ENCODE measurements around the gene VWC2L.

VWC2L gene

GRCh38 chr2:214587442-214587841 is 176.6 kb downstream of the VWC2L start:
- DNase-seq (ENCODE audit: low read depth in 2 of 2), result no peak

- no peak for DNase-seq (ENCODE audit: low read depth in 2 of 2)
These were observed 180.5 kb downstream of the VWC2L start for GRCh38 chr2:214591366-214591765.

- DNase-seq (ENCODE audit: low read depth in 2 of 2), result no peak
These were observed 181.2 kb downstream of the VWC2L start for GRCh38 chr2:214592011-214592410.

- peak; percentile 27 to 37 for DNase-seq (ENCODE audit: low read depth in 2 of 2)
These were observed 182.9 kb downstream of the VWC2L start for GRCh38 chr2:214593727-214594126.

GRCh38 chr2:214601852-214602633 is 191.2 kb downstream of the VWC2L start:
- no peak for DNase-seq (ENCODE audit: low read depth in 2 of 2)

- peak; percentile 23 to 33 for DNase-seq (ENCODE audit: low read depth in 2 of 2)
These were observed 194.0 kb downstream of the VWC2L start for GRCh38 chr2:214604861-214605260.

GRCh38 chr2:214607051-214607450 is 196.2 kb downstream of the VWC2L start:
- no peak for DNase-seq (ENCODE audit: low read depth in 2 of 2)

- no peak for DNase-seq (ENCODE audit: low read depth in 2 of 2)
These were observed 200.2 kb downstream of the VWC2L start for GRCh38 chr2:214611015-214611414.

- DNase-seq (ENCODE audit: low read depth in 2 of 2), result no peak
These were observed 213.4 kb downstream of the VWC2L start for GRCh38 chr2:214624166-214624760.

- DNase-seq (ENCODE audit: low read depth in 2 of 2), result no peak
These were observed 217.2 kb downstream of the VWC2L start for GRCh38 chr2:214628091-214628490.
